ENCODE data around the gene NFATC2IP. TPM values are rescaled to one million over a fixed set of nuclear protein-coding genes. Genes with fewer than 3 reads are reported as not detected.

Gene NFATC2IP
- total and polyA plus RNA-seq, 2 of the 13 experiments (the other 11 are each of a cell fraction or from before 2014, with no cell fraction given), result 32.1 to 48.5 TPM

- TF ChIP-seq, protein P1, sequence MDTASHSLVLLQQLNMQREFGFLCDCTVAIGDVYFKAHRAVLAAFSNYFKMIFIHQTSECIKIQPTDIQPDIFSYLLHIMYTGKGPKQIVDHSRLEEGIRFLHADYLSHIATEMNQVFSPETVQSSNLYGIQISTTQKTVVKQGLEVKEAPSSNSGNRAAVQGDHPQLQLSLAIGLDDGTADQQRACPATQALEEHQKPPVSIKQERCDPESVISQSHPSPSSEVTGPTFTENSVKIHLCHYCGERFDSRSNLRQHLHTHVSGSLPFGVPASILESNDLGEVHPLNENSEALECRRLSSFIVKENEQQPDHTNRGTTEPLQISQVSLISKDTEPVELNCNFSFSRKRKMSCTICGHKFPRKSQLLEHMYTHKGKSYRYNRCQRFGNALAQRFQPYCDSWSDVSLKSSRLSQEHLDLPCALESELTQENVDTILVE (CRISPR knock-in tag; IDR thresholded peaks at IDR 0.05), result no peak
- TF ChIP-seq STAG1 (CRISPR knock-in tag; IDR thresholded peaks at IDR 0.05), result peak; percentile 51
- TF ChIP-seq DMAP1 (CRISPR knock-in tag; IDR thresholded peaks at IDR 0.05), result no peak
- no peak for TF ChIP-seq NFATC3 (CRISPR knock-in tag; IDR thresholded peaks at IDR 0.05)
- no peak for TF ChIP-seq ZSCAN12 (CRISPR knock-in tag; IDR thresholded peaks at IDR 0.05)
- TF ChIP-seq RAD21 (CRISPR knock-in tag; IDR thresholded peaks at IDR 0.05), result peak; percentile 39; the same call in 1 of the 2 replicates
These were observed 30.8 kb downstream of the NFATC2IP start (continued) for GRCh38 chr16:28981517-28981916.

GRCh38 chr16:28982418-28982817 lies 31.7 kb downstream of the NFATC2IP start:
- no peaks in the 10 kb centered on the region for H3K9me3 ChIP-seq (ENCODE audit: low read length)
- no peak for FAIRE-seq
- H3K9ac ChIP-seq (ENCODE audit: insufficient read depth, low read depth, low read length), result no peak overlapping the region
- BruUV-seq (replicated peaks), result no TSS peak
- no peak for DNase-seq (ENCODE audit: low spot score)
- TF ChIP-seq FOXJ3 (CRISPR knock-in tag; IDR thresholded peaks at IDR 0.05; ENCODE audit: borderline replicate concordance) (no peak), AGO2 (optimal IDR thresholded peaks at IDR 0.05; ENCODE audit: low read depth, low read length) (no peak), FIP1L1 (IDR thresholded peaks at IDR 0.05; ENCODE audit: borderline replicate concordance, insufficient read depth, low read depth, low read length) (no peak), ZNF768 (CRISPR knock-in tag; IDR thresholded peaks at IDR 0.05) (peak; percentile 96), ZMYM3 (CRISPR knock-in tag; IDR thresholded peaks at IDR 0.05) (peak; percentile 83), PRDM10 (CRISPR knock-in tag; IDR thresholded peaks at IDR 0.05; ENCODE audit: low read depth) (no peak), ZBTB2 (CRISPR knock-in tag; IDR thresholded peaks at IDR 0.05; ENCODE audit: low read depth) (no peak)
- TF ChIP-seq, protein P2, sequence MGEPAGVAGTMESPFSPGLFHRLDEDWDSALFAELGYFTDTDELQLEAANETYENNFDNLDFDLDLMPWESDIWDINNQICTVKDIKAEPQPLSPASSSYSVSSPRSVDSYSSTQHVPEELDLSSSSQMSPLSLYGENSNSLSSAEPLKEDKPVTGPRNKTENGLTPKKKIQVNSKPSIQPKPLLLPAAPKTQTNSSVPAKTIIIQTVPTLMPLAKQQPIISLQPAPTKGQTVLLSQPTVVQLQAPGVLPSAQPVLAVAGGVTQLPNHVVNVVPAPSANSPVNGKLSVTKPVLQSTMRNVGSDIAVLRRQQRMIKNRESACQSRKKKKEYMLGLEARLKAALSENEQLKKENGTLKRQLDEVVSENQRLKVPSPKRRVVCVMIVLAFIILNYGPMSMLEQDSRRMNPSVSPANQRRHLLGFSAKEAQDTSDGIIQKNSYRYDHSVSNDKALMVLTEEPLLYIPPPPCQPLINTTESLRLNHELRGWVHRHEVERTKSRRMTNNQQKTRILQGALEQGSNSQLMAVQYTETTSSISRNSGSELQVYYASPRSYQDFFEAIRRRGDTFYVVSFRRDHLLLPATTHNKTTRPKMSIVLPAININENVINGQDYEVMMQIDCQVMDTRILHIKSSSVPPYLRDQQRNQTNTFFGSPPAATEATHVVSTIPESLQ (CRISPR knock-in tag; conservative IDR thresholded peaks at IDR 0.05), result no peak
- ChIA-PET CTCF (ENCODE audit: low intra/inter-chr PET ratio, low total read pairs) (no interaction called here), POLR2A (interaction anchor here (1.0 kb wide), 1 partner anchor 8 kb away, joined by 3 read pairs; the partner anchor contains the start of gene SPNS1)
- in situ Hi-C loops (cut with HindIII; ENCODE audit: extremely low pct_ligation_motif_present, low pct_unique_long_range_greater_than_20kb) (no loop called here), intact Hi-C loops (cut with micrococcal nuclease; ENCODE audit: unreplicated experiment) (no loop called here)
- H3K4me1 ChIP-seq (ENCODE audit: insufficient read depth, low read length), result no peaks in the 10 kb centered on the region
- H4K20me1 ChIP-seq (ENCODE audit: insufficient read depth, low read length), result no peaks in the 10 kb centered on the region; the same call in 1 of the 2 replicates
- H3K27ac ChIP-seq (ENCODE audit: extremely low read length, insufficient read depth, low read length), result no peak overlapping the region
- no peak for ATAC-seq
- H3K4me2 ChIP-seq (ENCODE audit: low read depth, low read length), result no peak overlapping the region
- H3K36me3 ChIP-seq (replicated peaks in 1 of 2; ENCODE audit: control insufficient read depth in 1 of 2, insufficient read depth in 2 of 2, low read length in 2 of 2), result peaks cover 23 to 55% of the 10 kb centered on the region in 2 experiments
- H3K27me3 ChIP-seq (ENCODE audit: control insufficient read depth in 1 of 2, insufficient read depth in 2 of 2, low read length in 2 of 2), result no peaks in the 10 kb centered on the region
- WGBS (ENCODE audit: low lambda C conversion rate), result 96% methylated on average over 10 of the region's 10 CpGs
- H3K4me3 ChIP-seq (replicated peaks in 1 of 3; ENCODE audit: insufficient read depth in 1 of 3, low read depth in 2 of 3, low read length in 3 of 3), result no peak overlapping the region
- H2AFZ ChIP-seq (ENCODE audit: low read length), result no peak overlapping the region
- H3K79me2 ChIP-seq (ENCODE audit: insufficient read depth, low read length), result no peaks in the 10 kb centered on the region

Measured in HepG2 (cell line).